GM12874 (cell line): Measurements from ENCODE around the gene KSR2.

Source experiments
- CTCF ChIP-seq: IDR thresholded peaks from 2 replicates; pipeline ENCODE4 v1.5.1; 2011; ENCODE audit warnings: low read depth, mild to moderate bottlenecking, control low read depth, low read length, moderate library complexity; ENCODE audit not compliant: insufficient read depth

Gene KSR2

GRCh38 chr12:117466677-117467362 is 502.0 kb downstream of the KSR2 start:
- no peak for TF ChIP-seq CTCF

- no peak for TF ChIP-seq CTCF
These were observed 507.1 kb downstream of the KSR2 start for GRCh38 chr12:117461732-117462131.

GRCh38 chr12:117459229-117459628 is 509.6 kb downstream of the KSR2 start:
- no peak for TF ChIP-seq CTCF

- TF ChIP-seq CTCF = no peak
These were observed 511.6 kb downstream of the KSR2 start for GRCh38 chr12:117457189-117457588.

GRCh38 chr12:117456076-117456475 is 512.7 kb downstream of the KSR2 start:
- no peak for TF ChIP-seq CTCF

- no peak for TF ChIP-seq CTCF
These were observed 514.8 kb downstream of the KSR2 start for GRCh38 chr12:117453961-117454360.

GRCh38 chr12:117452112-117452511 is 516.7 kb downstream of the KSR2 start:
- no peak for TF ChIP-seq CTCF

- TF ChIP-seq CTCF = no peak
These were observed 518.6 kb downstream of the KSR2 start for GRCh38 chr12:117450209-117450608.
